ENCODE data around the gene CAD.

DNA sequence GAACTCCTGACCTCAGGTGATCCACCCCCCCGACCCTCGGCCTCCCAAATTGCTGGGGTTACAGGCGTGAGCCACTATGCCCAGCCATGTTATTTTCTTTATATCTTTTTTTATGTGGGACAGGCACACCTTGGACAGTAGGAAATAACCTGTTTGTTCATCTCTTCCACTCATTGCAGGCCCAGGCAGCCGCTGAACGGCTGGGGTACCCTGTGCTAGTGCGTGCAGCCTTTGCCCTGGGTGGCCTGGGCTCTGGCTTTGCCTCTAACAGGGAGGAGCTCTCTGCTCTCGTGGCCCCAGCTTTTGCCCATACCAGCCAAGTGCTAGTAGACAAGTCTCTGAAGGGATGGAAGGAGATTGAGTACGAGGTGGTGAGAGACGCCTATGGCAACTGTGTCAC is 8.4 kb downstream of the CAD start:
- TF ChIP-seq, protein P1, sequence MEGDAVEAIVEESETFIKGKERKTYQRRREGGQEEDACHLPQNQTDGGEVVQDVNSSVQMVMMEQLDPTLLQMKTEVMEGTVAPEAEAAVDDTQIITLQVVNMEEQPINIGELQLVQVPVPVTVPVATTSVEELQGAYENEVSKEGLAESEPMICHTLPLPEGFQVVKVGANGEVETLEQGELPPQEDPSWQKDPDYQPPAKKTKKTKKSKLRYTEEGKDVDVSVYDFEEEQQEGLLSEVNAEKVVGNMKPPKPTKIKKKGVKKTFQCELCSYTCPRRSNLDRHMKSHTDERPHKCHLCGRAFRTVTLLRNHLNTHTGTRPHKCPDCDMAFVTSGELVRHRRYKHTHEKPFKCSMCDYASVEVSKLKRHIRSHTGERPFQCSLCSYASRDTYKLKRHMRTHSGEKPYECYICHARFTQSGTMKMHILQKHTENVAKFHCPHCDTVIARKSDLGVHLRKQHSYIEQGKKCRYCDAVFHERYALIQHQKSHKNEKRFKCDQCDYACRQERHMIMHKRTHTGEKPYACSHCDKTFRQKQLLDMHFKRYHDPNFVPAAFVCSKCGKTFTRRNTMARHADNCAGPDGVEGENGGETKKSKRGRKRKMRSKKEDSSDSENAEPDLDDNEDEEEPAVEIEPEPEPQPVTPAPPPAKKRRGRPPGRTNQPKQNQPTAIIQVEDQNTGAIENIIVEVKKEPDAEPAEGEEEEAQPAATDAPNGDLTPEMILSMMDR (IDR thresholded peaks at IDR 0.05; ENCODE audit: extremely low read depth in 1 of 2, insufficient read depth in 1 of 2, low read depth in 1 of 2, low read length in 2 of 2): no peak
- TF ChIP-seq POLR2AphosphoS5 (IDR thresholded peaks at IDR 0.05; ENCODE audit: insufficient read depth, low read depth, low read length) (no peak), POLR2A (IDR thresholded peaks at IDR 0.05; ENCODE audit: low read depth, low read length) (no peak), EZH2 (IDR thresholded peaks at IDR 0.05; ENCODE audit: borderline replicate concordance, low read depth, low read length, severe bottlenecking) (no peak), MYC (IDR thresholded peaks at IDR 0.05; ENCODE audit: low read depth, low read length) (no peak), JUN (IDR thresholded peaks at IDR 0.05; ENCODE audit: borderline replicate concordance, insufficient read depth, insufficient read length, low read depth) (no peak)
- TF ChIP-seq, protein P2, sequence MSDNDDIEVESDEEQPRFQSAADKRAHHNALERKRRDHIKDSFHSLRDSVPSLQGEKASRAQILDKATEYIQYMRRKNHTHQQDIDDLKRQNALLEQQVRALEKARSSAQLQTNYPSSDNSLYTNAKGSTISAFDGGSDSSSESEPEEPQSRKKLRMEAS (IDR thresholded peaks at IDR 0.05; ENCODE audit: insufficient read depth, insufficient read length): no peak
